Glomerular endothelial cell (primary cell): ENCODE results near the gene HAS3. TPM values are rescaled to one million over a fixed set of nuclear protein-coding genes. Genes with fewer than 3 reads are reported as not detected.
"Not testable (repeated sequence)": the region's sequence is repeated elsewhere in the genome, so short reads cannot be mapped to it uniquely, and the experiment has no call there.

Source experiments
- DNase-seq: peaks from one replicate; pipeline ENCODE4 v3.0.0-alpha.2; 2011; ENCODE audit warnings: low read depth, low spot score; ENCODE audit errors: extremely low read depth
- total RNA-seq: library from RNA; depleted of rRNA; stranded (reverse); fragments of >200 nt; gene quantifications from 2 replicates; pipeline ENCODE4 v1.2.3, GENCODE V29; 2015

The HAS3 gene
- 0.70 and 6.2 TPM in 2 replicates for total RNA-seq

- DNase-seq = no peak
Observed at GRCh38 chr16:69105501-69106361, at the start of gene HAS3. TSS of gene HAS3 (plus strand) at chr16:69105653. CDS start at chr16:69109396, 3,743 bp downstream.

GRCh38 chr16:69055980-69056379, 49.5 kb upstream of the HAS3 start:
- no peak for DNase-seq

GRCh38 chr16:69056421-69056820, 49.0 kb upstream of the HAS3 start:
- DNase-seq = no peak

GRCh38 chr16:69057400-69058378, 47.8 kb upstream of the HAS3 start:
- no peak for DNase-seq

GRCh38 chr16:69063491-69063890, 42.0 kb upstream of the HAS3 start:
- not testable (repeated sequence) for DNase-seq

GRCh38 chr16:69064124-69064763, 41.2 kb upstream of the HAS3 start:
- no peak for DNase-seq

- DNase-seq = no peak
Observed at GRCh38 chr16:69064764-69065313, 40.6 kb upstream of the HAS3 start.

GRCh38 chr16:69069504-69069903, 35.9 kb upstream of the HAS3 start:
- no peak for DNase-seq

GRCh38 chr16:69071036-69071435, 34.4 kb upstream of the HAS3 start:
- no peak for DNase-seq

GRCh38 chr16:69072640-69072974, 32.8 kb upstream of the HAS3 start:
- no peak for DNase-seq

GRCh38 chr16:69073181-69073702, 32.2 kb upstream of the HAS3 start:
- peak; percentile 39 for DNase-seq

- DNase-seq = no peak
Observed at GRCh38 chr16:69077251-69077650, 28.2 kb upstream of the HAS3 start.

- no peak for DNase-seq
Observed at GRCh38 chr16:69078073-69078472, 27.4 kb upstream of the HAS3 start.

- DNase-seq = no peak
Observed at GRCh38 chr16:69079697-69080096, 25.8 kb upstream of the HAS3 start.

- no peak for DNase-seq
Observed at GRCh38 chr16:69083306-69083941, 22.0 kb upstream of the HAS3 start.

GRCh38 chr16:69084289-69084688, 21.2 kb upstream of the HAS3 start:
- DNase-seq = no peak

- no peak for DNase-seq
Observed at GRCh38 chr16:69085032-69085695, 20.3 kb upstream of the HAS3 start.

GRCh38 chr16:69087161-69087581, 18.3 kb upstream of the HAS3 start:
- no peak for DNase-seq

GRCh38 chr16:69088684-69089083, 16.8 kb upstream of the HAS3 start:
- no peak for DNase-seq
